Activated T-cell treated with anti-CD3 and anti-CD28 coated beads for 24 hours (primary cell): Measurements from ENCODE around the gene UBE2Q2.

Experiments used
- DNase-seq: peaks from one replicate; pipeline ENCODE4 v3.0.0-alpha.2; 2020; ENCODE audit warnings: low read depth

Gene UBE2Q2

DNA sequence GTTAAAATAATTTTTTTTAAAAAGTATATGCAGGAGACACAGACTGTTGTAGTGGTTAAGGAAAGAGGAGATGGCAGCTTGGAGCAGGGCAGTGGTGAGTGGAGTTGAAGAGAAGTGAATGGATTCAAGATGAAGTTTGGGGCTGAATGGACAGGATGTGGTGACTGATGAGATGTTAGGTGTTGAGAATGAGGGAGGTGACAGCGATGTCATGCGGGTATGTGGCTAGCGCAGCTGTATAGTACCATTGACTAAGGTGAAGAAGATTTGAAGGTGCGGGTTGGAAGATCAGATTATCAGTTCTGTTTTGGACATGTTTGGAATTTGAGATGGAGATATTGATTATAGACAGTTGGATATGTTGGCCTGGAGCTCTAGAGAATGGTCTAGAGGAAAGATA lies 80.5 kb downstream of the UBE2Q2 start:
- no peak for DNase-seq

DNA sequence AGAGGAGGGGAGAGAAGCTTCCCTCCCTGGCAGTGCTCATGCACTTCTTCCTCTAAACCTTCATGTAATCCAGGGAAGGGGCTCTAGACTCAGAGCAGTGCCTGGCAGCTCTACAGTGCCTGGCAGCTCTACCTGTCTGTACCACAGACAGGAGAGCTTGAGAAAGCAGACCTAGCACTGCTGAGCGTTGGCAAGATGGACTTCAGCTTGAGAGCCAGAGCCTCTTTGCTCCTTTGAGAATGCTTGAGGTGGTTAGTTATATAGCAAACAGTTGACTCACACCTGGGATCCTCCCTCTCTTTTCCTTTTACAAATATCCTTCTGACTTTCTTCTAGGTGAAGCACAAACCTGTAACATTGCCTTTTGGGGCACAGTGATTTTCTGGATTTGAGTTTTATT lies 81.3 kb downstream of the UBE2Q2 start:
- DNase-seq = no peak

GRCh38 chr15:75925440-75925839 lies 82.2 kb downstream of the UBE2Q2 start:
- no peak for DNase-seq

- no peak for DNase-seq
These were observed 83.7 kb downstream of the UBE2Q2 start for GRCh38 chr15:75926931-75927330.

DNA sequence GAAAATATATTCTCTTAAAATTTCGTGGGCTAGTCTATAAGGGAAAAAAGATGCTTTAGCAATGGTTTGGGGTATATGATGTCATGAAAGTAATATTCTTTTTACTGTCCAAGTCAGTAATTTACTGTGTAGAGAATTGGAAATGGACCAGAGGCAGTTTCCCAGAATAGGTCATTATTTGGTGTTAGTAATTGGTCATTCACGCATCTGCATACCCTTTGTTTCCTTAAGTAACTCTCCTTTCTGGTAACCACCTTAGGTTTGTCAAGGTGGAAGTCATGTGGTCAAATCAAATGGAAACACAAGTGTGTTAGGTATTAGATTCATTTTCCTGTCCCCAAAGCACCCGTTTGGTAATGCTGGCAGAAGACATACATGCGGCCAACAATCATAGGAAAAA lies 84.4 kb downstream of the UBE2Q2 start:
- DNase-seq = no peak

DNA sequence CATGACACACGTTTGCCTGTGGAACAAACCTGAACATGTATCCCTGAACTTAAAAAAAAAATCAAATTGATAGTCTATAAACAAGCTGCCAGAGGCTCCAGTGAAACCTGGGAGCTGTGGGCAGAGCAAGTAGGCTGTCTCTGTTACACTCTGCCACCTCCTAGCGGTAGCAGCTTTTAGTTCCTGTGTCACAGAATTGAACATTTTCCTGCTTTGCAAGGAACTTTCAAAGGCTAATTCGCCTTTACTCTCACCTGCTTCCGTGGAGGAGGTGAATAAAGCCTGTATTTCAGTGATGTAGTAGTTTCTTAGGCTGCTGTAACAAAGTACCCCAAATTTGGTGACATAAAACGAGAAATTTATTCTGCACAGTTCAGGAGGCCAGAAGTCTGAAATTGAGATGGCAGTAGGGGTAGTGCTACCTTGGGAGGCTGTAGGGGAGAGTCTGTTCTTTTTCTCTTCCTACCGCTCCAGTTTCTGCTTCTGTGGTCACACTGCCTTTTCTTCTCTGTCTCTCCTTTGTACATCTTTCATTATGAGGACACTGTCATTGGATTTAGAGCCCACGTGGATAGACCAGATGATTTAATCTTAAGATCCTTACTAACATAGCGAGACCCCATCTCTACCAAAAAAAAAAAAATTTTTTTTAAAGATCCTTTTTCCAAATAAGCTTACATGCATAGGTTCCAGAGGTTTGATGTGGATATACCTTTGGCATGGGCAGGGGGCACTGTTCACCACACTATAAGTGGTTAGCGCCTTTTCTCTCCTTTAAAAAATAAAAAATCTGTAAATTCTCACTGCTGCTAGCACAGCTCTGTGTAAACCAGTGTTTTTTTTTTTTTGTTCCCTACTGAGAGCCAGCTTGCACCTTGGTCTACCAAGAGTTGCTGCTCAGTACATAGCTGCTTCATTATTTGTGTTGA lies 85.7 kb downstream of the UBE2Q2 start:
- DNase-seq = no peak

GRCh38 chr15:75929799-75930565 lies 86.7 kb downstream of the UBE2Q2 start:
- no peak for DNase-seq

DNA sequence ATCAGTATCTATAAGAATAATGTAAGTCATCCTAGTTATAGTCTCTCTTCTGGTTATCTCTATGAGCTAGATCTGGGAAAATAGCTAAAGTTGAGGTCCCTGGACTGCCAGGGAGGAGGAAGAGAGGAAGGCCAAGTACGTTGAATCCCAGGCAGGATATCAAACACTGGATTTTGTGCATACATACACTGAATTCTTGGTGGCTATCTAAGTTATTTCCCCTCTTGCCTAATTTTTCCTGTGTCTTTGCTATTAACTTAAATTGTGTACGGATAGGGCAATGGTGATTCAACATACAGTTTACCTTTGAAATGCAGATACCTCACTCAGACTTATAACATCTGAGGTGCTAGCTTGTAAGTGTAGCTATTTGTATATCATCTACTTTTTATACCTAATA lies 87.6 kb downstream of the UBE2Q2 start:
- DNase-seq = no peak

- no peak for DNase-seq
These were observed 99.2 kb downstream of the UBE2Q2 start for GRCh38 chr15:75942464-75942863.

DNA sequence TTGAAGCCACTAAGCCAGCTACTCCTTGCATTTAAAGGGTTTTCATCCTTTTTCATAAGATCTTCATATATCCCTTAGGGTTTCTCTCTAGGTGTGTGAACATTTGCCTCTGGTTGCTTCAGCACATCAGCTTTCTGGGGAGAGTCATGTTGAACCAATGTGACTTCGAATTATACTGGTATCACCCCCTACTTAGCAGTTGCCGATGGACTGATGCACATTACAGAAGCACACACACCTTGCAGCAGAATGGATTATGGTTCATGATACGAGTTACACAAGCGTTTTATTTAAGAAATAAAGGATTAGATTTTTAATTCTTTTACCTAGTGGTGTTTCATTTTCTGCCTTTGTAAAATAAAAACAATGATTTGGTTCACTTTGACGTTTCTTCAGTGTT lies 100.0 kb downstream of the UBE2Q2 start:
- DNase-seq = no peak

DNA sequence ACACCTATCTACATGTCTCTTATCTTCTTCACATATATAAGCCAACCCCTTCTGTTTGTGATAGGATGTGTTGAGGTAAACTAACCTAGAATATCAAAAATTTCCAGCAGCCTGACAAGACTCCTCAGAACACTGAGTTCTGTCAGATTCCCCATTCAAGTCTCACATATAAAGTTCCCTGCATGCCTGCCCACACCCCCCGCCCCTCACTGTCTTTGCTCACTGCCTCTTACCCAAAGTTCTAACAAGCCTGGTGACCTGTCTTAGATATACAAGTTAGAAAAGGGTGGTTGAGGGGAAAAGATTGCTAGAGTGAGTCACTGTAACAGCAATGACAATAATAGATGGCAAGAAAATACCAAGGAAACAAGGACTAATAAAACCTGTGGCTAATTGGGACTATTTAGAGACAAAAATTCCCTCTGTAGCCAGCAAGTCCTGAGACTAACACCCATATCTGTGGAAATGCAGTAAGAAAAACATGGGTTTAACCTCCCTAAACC lies 100.5 kb downstream of the UBE2Q2 start:
- no peak for DNase-seq

DNA sequence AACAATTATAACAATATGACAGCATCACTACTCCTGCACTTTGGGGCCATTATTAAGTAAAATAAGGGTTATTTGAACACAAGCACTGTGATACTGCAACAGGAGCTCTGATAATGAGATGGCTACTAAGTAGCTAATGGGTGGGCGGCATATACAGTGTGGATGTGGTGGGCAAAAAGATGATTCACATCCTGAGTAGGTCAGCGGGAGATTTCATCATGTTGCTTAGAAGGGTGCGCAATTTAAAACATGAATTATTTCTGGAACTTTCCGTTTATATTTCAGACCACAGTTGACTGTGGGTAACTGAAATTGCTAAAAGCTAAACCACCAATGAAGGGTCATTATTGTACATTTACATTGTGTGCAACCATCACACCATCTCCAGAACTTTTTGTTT lies 102.7 kb downstream of the UBE2Q2 start:
- no peak for DNase-seq

GRCh38 chr15:75947092-75947491 lies 103.8 kb downstream of the UBE2Q2 start:
- DNase-seq = no peak

GRCh38 chr15:75948761-75949296 lies 105.6 kb downstream of the UBE2Q2 start:
- DNase-seq = no peak
